Gastroesophageal sphincter (tissue), 4 donors: Measurements from ENCODE around the gene NRXN3. TPM values are rescaled to one million over a fixed set of nuclear protein-coding genes. Genes with fewer than 3 reads are reported as not detected.

Experiments
- ATAC-seq: fragments of 150-250 bp; one replicate; pipeline ENCODE4 v1.9.1; 2016; ENCODE audit warnings: mild to moderate bottlenecking, moderate library complexity
- H3K27ac ChIP-seq, 4 donors: fragments of 200-600 bp; sonication (generic) in 3 of 4; 1 replicate in 3 of 4; 2 replicates in 1 of 4; pipeline ENCODE4 v1.5.1; 2016 to 2019
- H3K27me3 ChIP-seq: fragments of 200-600 bp; sonication (generic); one replicate; pipeline ENCODE4 v1.5.1; 2019
- H3K36me3 ChIP-seq, 2 donors: fragments of 200-600 bp; sonication (generic); one replicate each; pipeline ENCODE4 v1.5.1; 2019; ENCODE audit warnings: control low read depth in 1 of 2
- H3K4me1 ChIP-seq, 3 donors: fragments of 200-600 bp; sonication (generic); 1 replicate in 2 of 3; 2 replicates in 1 of 3; pipeline ENCODE4 v1.5.1; 2016 to 2019; ENCODE audit warnings: control low read depth in 2 of 3
- H3K4me3 ChIP-seq, 2 donors: fragments of 200-600 bp; sonication (generic); one replicate each; pipeline ENCODE4 v1.5.1; 2019; ENCODE audit warnings: mild to moderate bottlenecking in 1 of 2, moderate library complexity in 1 of 2
- H3K9me3 ChIP-seq, 3 donors: fragments of 200-600 bp; sonication (generic); one replicate each; pipeline ENCODE4 v1.5.1; 2017 to 2019; ENCODE audit warnings: control low read depth in 2 of 3
- EP300 ChIP-seq: sonication (generic); formaldehyde crosslinking; IDR thresholded peaks from one replicate; pipeline ENCODE4 v1.6.1; 2017; ENCODE audit warnings: antibody characterized with exemption, mild to moderate bottlenecking
- POLR2A ChIP-seq, 2 donors: fragments of 450-650 bp; IDR thresholded peaks; one replicate each; pipeline ENCODE4 v1.6.1; 2017; ENCODE audit warnings: antibody characterized with exemption in 2 of 2, mild to moderate bottlenecking in 2 of 2, moderate library complexity in 1 of 2
- POLR2AphosphoS5 ChIP-seq: sonication (generic); formaldehyde crosslinking; IDR thresholded peaks from one replicate; pipeline ENCODE4 v1.6.1; 2017; ENCODE audit warnings: antibody characterized with exemption
- WGBS, 2 donors: methylation state at CpG; one replicate each; pipeline ENCODE4 v1.1.5; 2018; ENCODE audit warnings: low coverage in 1 of 2; 5-methylcytosine and 5-hydroxymethylcytosine counted together
- total RNA-seq, 4 donors: library from RNA; depleted of rRNA; stranded (reverse); fragments of >200 nt; gene quantifications; one replicate each; pipeline ENCODE4 v1.1.0, GENCODE V29; 2016
- TF ChIP-seq, protein P1 (sequence below), 4 experiments: fragments of 200-600 bp in 2 of 4; fragments of 450-650 bp in 2 of 4; sonication (generic) in 1 of 4; IDR thresholded peaks; one replicate each; pipeline ENCODE4 v1.5.1; 2017 to 2019; ENCODE audit warnings: antibody characterized with exemption in 4 of 4, mild to moderate bottlenecking in 2 of 4, moderate library complexity in 2 of 4

The NRXN3 gene
- total RNA-seq, 4 donors from 2014 or later, result 74.2 to 192 (median 98.2) TPM

DNA sequence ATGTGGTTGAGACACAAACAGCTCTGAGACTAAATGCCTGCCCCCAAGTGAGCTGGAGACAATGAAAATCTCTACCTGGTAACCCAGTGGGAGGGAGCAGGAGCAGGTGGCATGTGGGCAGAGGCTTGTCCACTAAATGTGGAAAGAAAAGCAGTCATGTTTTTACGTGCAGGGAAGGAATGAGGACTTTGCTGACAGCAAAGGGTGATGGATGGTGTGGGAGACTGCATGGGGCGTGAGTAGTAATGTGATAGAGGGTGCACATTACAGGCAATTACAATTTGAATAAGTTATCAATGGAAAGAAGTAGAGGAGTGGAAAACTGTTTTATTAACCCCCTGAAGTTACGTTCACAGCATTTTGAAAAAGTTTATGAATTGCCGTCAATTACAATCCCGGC, 176.6 kb downstream of the NRXN3 start:
- Histone ChIP-seq H3K4me1 (no peaks in the 10 kb centered on the region), H3K36me3 (no peaks in the 10 kb centered on the region), H3K4me3 (no peak overlapping the region), H3K27ac (no peak overlapping the region), H3K27me3 (no peaks in the 10 kb centered on the region), H3K9me3 (no peaks in the 10 kb centered on the region)
- no peak for ATAC-seq
- WGBS, 2 donors, result 58 to 59% methylated on average over 5 of the region's 5 CpGs
- TF ChIP-seq, protein P1, sequence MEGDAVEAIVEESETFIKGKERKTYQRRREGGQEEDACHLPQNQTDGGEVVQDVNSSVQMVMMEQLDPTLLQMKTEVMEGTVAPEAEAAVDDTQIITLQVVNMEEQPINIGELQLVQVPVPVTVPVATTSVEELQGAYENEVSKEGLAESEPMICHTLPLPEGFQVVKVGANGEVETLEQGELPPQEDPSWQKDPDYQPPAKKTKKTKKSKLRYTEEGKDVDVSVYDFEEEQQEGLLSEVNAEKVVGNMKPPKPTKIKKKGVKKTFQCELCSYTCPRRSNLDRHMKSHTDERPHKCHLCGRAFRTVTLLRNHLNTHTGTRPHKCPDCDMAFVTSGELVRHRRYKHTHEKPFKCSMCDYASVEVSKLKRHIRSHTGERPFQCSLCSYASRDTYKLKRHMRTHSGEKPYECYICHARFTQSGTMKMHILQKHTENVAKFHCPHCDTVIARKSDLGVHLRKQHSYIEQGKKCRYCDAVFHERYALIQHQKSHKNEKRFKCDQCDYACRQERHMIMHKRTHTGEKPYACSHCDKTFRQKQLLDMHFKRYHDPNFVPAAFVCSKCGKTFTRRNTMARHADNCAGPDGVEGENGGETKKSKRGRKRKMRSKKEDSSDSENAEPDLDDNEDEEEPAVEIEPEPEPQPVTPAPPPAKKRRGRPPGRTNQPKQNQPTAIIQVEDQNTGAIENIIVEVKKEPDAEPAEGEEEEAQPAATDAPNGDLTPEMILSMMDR (IDR thresholded peaks at IDR 0.05), result no peak

DNA sequence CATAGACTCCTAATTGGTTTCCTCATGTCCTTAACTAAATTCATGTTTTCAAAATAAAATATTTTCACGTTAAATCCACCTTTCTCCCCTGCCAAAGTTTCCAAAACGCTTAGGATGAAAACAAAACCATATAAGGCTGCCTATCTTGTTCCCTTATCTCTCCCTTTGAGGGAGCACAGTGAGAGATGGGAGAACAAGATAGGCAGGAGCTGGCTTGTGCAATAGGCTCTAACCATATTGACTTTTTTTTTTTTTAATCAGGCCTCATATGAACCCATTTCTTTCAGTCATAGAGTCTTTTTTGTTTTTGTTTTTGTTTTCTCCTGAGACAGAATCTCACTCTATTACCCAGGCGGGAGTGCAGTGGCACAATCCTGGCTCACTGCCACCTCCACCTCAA, 184.9 kb downstream of the NRXN3 start:
- H3K27ac ChIP-seq, result no peak overlapping the region
- H3K27me3 ChIP-seq, result peaks cover 5% of the 10 kb centered on the region
- H3K4me1 ChIP-seq, result no peaks in the 10 kb centered on the region
- no peak overlapping the region for H3K4me3 ChIP-seq
- ATAC-seq, result no peak
- H3K36me3 ChIP-seq, result no peaks in the 10 kb centered on the region
- H3K9me3 ChIP-seq, result no peaks in the 10 kb centered on the region
- no peak for TF ChIP-seq EP300
- TF ChIP-seq, protein P1 (IDR thresholded peaks at IDR 0.05), result no peak
- TF ChIP-seq POLR2AphosphoS5, result no peak
- no peak for TF ChIP-seq POLR2A (IDR thresholded peaks at IDR 0.05)
- 74% methylated on average over 3 of the region's 3 CpGs; no CpG with 5 or more reads in 1 of the 2 donors for WGBS, 2 donors

DNA sequence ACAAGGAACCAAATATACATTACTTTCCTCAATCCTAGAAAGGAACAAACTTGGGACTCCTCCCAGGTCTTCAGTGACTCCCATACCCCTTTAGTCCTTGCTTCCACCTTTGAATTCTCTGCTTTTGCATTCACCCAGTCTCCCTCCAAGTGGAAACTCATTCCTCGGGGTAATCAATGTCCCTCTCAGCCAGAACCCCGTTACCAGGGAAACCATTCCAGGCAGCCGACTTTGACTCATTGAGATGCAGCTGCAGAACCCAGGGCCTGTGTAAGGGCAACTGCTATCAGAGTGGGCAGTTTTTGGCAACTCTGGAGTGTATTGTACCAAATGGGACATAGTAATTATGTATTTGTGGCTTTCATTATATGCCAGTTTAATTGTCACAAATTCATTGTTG, 186.2 kb downstream of the NRXN3 start:
- no peaks in the 10 kb centered on the region for H3K36me3 ChIP-seq
- H3K27me3 ChIP-seq, result peaks cover 5% of the 10 kb centered on the region
- TF ChIP-seq POLR2AphosphoS5 (no peak), EP300 (no peak), POLR2A (IDR thresholded peaks at IDR 0.05) (no peak)
- TF ChIP-seq, protein P1 (IDR thresholded peaks at IDR 0.05), result no peak
- WGBS, 2 donors, result 26 to 40% methylated on average over 2 to 3 of the region's 3 CpGs
- no peaks in the 10 kb centered on the region for H3K4me1 ChIP-seq
- H3K9me3 ChIP-seq, result no peaks in the 10 kb centered on the region
- H3K4me3 ChIP-seq, result no peak overlapping the region
- no peak overlapping the region for H3K27ac ChIP-seq
- no peak for ATAC-seq

DNA sequence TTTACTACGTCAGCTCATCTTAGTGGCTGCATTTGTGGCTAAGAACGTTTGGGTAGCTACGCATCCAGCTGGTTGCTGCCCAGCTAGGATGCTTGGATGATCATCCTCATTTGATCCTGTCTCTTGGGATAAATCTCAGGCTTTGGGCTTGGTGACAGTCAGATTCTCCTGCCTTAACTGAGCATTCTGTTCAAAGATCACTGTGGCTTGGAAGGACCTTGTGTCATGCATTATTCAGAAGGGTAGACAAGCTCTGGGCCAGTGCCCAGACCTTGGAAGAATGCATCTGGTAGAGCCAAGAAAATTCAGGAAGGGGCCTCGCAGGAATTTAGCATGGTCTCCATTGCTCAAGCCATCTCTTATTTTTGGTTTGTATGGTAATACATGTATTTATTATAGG, 188.4 kb downstream of the NRXN3 start:
- WGBS, 2 donors, result 44 to 69% methylated on average over 2 to 3 of the region's 4 CpGs
- Histone ChIP-seq H3K27me3 (peaks cover 5% of the 10 kb centered on the region), H3K4me3 (no peak overlapping the region), H3K27ac (no peak overlapping the region), H3K4me1 (no peaks in the 10 kb centered on the region), H3K36me3 (no peaks in the 10 kb centered on the region), H3K9me3 (no peaks in the 10 kb centered on the region)
- TF ChIP-seq POLR2AphosphoS5, result no peak
- no peak for ATAC-seq

DNA sequence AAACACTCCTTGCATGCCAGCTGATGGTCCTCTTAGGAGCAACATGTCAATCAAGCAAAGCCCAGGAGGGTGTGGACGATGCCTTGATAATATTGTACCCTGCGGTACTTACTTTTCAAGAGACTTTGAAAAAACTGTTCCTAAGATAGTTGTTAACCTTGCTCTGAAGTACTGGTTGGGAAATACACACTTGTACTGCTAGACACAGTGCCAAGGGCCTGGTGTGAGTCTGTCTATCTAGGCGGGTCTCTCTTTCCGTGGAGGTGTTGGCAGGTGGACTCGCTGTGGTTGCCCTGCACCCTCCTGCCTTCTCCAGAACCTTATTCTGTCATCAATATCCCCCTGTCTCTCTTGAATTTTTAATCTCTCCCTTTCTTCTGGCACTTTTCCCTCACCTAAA, 189.4 kb downstream of the NRXN3 start:
- no peaks in the 10 kb centered on the region for H3K4me1 ChIP-seq
- no peak for ATAC-seq

More for the DNA sequence above, 189.4 kb downstream of the NRXN3 start:
- no peak for TF ChIP-seq POLR2A (IDR thresholded peaks at IDR 0.05)
- TF ChIP-seq, protein P1 (IDR thresholded peaks at IDR 0.05), result no peak
- no peak for TF ChIP-seq EP300
- TF ChIP-seq POLR2AphosphoS5, result no peak
- Histone ChIP-seq H3K4me3 (no peak overlapping the region), H3K9me3 (no peaks in the 10 kb centered on the region), H3K36me3 (no peaks in the 10 kb centered on the region), H3K27me3 (peaks cover 5% of the 10 kb centered on the region), H3K27ac (no peak overlapping the region)
- WGBS, 2 donors, result 78 to 81% methylated on average over 5 of the region's 5 CpGs
